ENCODE measurements around the gene AKAP14.
A peak's percentile ranks its signal among the peaks of the same experiment; 100 is the strongest.
"Not testable (repeated sequence)": the region's sequence is repeated elsewhere in the genome, so short reads cannot be mapped to it uniquely, and the experiment has no call there.

AKAP14 gene

GRCh38 chrX:119942831-119943184, 47.1 kb downstream of the AKAP14 start:
- in situ Hi-C loops (cut with HindIII; ENCODE audit: low pct_unique_long_range_greater_than_20kb, low sequenced_read_pairs) = no loop called here
- TF ChIP-seq JUND (IDR thresholded peaks at IDR 0.05; ENCODE audit: low read depth) = no peak
- DNase-seq (ENCODE audit: low read depth in 1 of 2, low spot score in 1 of 2) = no peak

GRCh38 chrX:119943185-119943988, 47.7 kb downstream of the AKAP14 start, which contains the start of gene NKAP:
Gene NKAP, minus strand, starts transcription at chrX:119943751. Its CDS starts 146 bp downstream, at chrX:119943605.
- in situ Hi-C loops (cut with HindIII; ENCODE audit: low pct_unique_long_range_greater_than_20kb, low sequenced_read_pairs) = no loop called here
- DNase-seq (ENCODE audit: low read depth in 1 of 2, low spot score in 1 of 2) = peak; percentile 37 to 91
- no peak for TF ChIP-seq JUND (IDR thresholded peaks at IDR 0.05; ENCODE audit: low read depth)

GRCh38 chrX:119945481-119945880, 49.8 kb downstream of the AKAP14 start:
- in situ Hi-C loops (cut with HindIII; ENCODE audit: low pct_unique_long_range_greater_than_20kb, low sequenced_read_pairs) = no loop called here
- TF ChIP-seq JUND (IDR thresholded peaks at IDR 0.05; ENCODE audit: low read depth) = no peak
- no peak for DNase-seq (ENCODE audit: low read depth in 1 of 2, low spot score in 1 of 2)

GRCh38 chrX:119948381-119948780, 52.7 kb downstream of the AKAP14 start:
- TF ChIP-seq JUND (IDR thresholded peaks at IDR 0.05; ENCODE audit: low read depth) = no peak
- no peak for DNase-seq (ENCODE audit: low read depth in 1 of 2, low spot score in 1 of 2)
- in situ Hi-C loops (cut with HindIII; ENCODE audit: low pct_unique_long_range_greater_than_20kb, low sequenced_read_pairs) = no loop called here

- DNase-seq (ENCODE audit: low read depth in 1 of 2, low spot score in 1 of 2) = no peak
Observed at GRCh38 chrX:119954374-119954773, 58.7 kb downstream of the AKAP14 start.

GRCh38 chrX:119955807-119956570, 60.3 kb downstream of the AKAP14 start:
- in situ Hi-C loops (cut with HindIII; ENCODE audit: low pct_unique_long_range_greater_than_20kb, low sequenced_read_pairs); DNase-seq (ENCODE audit: low read depth in 1 of 2, low spot score in 1 of 2): not testable (repeated sequence)

More at GRCh38 chrX:119954374-119954773, 58.7 kb downstream of the AKAP14 start:
- no peak for TF ChIP-seq JUND (IDR thresholded peaks at IDR 0.05; ENCODE audit: low read depth)
- in situ Hi-C loops (cut with HindIII; ENCODE audit: low pct_unique_long_range_greater_than_20kb, low sequenced_read_pairs) = no loop called here

- no peak for TF ChIP-seq JUND (IDR thresholded peaks at IDR 0.05; ENCODE audit: low read depth)
- in situ Hi-C loops (cut with HindIII; ENCODE audit: low pct_unique_long_range_greater_than_20kb, low sequenced_read_pairs) = no loop called here
- DNase-seq (ENCODE audit: low read depth in 1 of 2, low spot score in 1 of 2) = no peak
Observed at GRCh38 chrX:119960625-119961024, 64.9 kb downstream of the AKAP14 start.

GRCh38 chrX:119966837-119967236, 71.1 kb downstream of the AKAP14 start:
- DNase-seq (ENCODE audit: low read depth in 1 of 2, low spot score in 1 of 2); in situ Hi-C loops (cut with HindIII; ENCODE audit: low pct_unique_long_range_greater_than_20kb, low sequenced_read_pairs): not testable (repeated sequence)
